Hepatocyte (in vitro differentiated cells): Measurements from ENCODE around the gene ARID4B. TPM values are rescaled to one million over a fixed set of nuclear protein-coding genes. Genes with fewer than 3 reads are reported as not detected.

Source experiments
- DNase-seq: peaks from one replicate; pipeline ENCODE4 v3.0.0-alpha.2; 2016; ENCODE audit warnings: low spot score
- H2AFZ ChIP-seq: fragments of 200-600 bp; sonication (generic); 2 replicates; pipeline ENCODE4 v1.6.0; 2016; ENCODE audit warnings: antibody characterized with exemption, mild to moderate bottlenecking
- H3K27ac ChIP-seq: fragments of 200-600 bp; sonication (generic); 2 replicates; pipeline ENCODE4 v1.5.1; 2016; ENCODE audit warnings: mild to moderate bottlenecking
- H3K27me3 ChIP-seq: fragments of 200-600 bp; sonication (generic); 2 replicates; pipeline ENCODE4 v1.6.1; 2016
- H3K36me3 ChIP-seq: fragments of 200-600 bp; sonication (generic); replicated peaks from 2 replicates; pipeline ENCODE4 v1.5.1; 2016; ENCODE audit warnings: low read depth; ENCODE audit not compliant: insufficient read depth
- H3K4me1 ChIP-seq: fragments of 200-600 bp; sonication (generic); 2 replicates; pipeline ENCODE4 v1.5.1; 2016; ENCODE audit warnings: mild to moderate bottlenecking, moderate library complexity; ENCODE audit not compliant: insufficient read depth
- H3K4me2 ChIP-seq: fragments of 200-600 bp; sonication (generic); 2 replicates; pipeline ENCODE4 v1.6.0; 2016
- H3K4me3 ChIP-seq: fragments of 200-600 bp; sonication (generic); 2 replicates; pipeline ENCODE4 v1.5.1; 2016; ENCODE audit warnings: mild to moderate bottlenecking
- H3K79me2 ChIP-seq: fragments of 200-600 bp; sonication (generic); 2 replicates; pipeline ENCODE4 v1.6.0; 2017; ENCODE audit warnings: mild to moderate bottlenecking
- H3K9me2 ChIP-seq: fragments of 200-600 bp; sonication (generic); replicated peaks from 2 replicates; pipeline ENCODE4 v1.6.0; 2017; ENCODE audit warnings: mild to moderate bottlenecking; ENCODE audit not compliant: insufficient read depth
- H3K9me3 ChIP-seq: fragments of 200-600 bp; sonication (generic); 2 replicates; pipeline ENCODE4 v1.5.1; 2016; ENCODE audit warnings: low read depth, mild to moderate bottlenecking
- H4K20me1 ChIP-seq: fragments of 200-600 bp; sonication (generic); 2 replicates; pipeline ENCODE4 v1.6.0; 2016; ENCODE audit warnings: mild to moderate bottlenecking; ENCODE audit not compliant: insufficient read depth, poor library complexity, severe bottlenecking
- EZH2 ChIP-seq: fragments of 200-600 bp; sonication (generic); IDR thresholded peaks from 2 replicates; pipeline ENCODE4 v1.6.1; 2016; ENCODE audit warnings: antibody characterized with exemption, mild to moderate bottlenecking, borderline replicate concordance
- EZH2phosphoT487 ChIP-seq: fragments of 200-600 bp; sonication (generic); IDR thresholded peaks from one replicate; pipeline ENCODE4 v1.6.1; 2018; ENCODE audit warnings: antibody characterized with exemption, mild to moderate bottlenecking, low read depth, moderate library complexity; ENCODE audit not compliant: unreplicated experiment, severe bottlenecking
- WGBS: methylation state at CpG from one replicate; pipeline ENCODE4 v1.1.6; 2016; ENCODE audit warnings: low lambda C conversion rate; ENCODE audit errors: missing lambda C conversion rate; 5-methylcytosine and 5-hydroxymethylcytosine counted together
- polyA plus RNA-seq: library from polyadenylated mRNA; unstranded; fragments of >200 nt; fragmentation: Nextera tagmentation; extraction: Ambion mirVana; gene quantifications from 2 replicates; pipeline ENCODE4 v1.2.1, GENCODE V29; 2016
- total RNA-seq: library from RNA; depleted of rRNA; stranded (reverse); fragments of >200 nt; gene quantifications from 2 replicates; pipeline ENCODE4 v1.2.3, GENCODE V29; 2014
- TF ChIP-seq, protein P1 (sequence below): fragments of 200-600 bp; sonication (generic); IDR thresholded peaks from 2 replicates; pipeline ENCODE4 v1.5.1; 2016; ENCODE audit warnings: antibody characterized with exemption, mild to moderate bottlenecking; ENCODE audit not compliant: poor library complexity

The ARID4B gene
- total and polyA plus RNA-seq, 2 experiments from 2014 or later: 29.4 to 35.0 TPM

DNA sequence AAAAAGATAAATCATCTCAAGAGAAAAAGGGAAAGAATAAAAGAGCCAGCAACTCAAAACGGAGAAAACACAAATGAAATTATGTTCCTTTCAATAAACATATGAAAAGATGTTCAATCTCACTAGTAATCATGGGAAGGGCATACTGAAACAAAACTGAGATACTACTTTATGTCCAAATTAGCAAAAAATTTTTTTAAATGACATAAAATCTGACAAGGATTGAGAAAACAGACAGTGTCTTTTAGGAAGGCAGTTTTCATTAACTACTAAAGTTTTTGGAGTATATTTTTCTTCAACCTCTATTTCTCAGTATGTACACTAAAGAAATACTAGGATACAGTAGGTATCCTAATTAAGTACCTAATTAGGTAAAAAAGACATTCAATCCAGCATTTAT, 73.3 kb downstream of the ARID4B start:
- no peak overlapping the region for H3K4me2 ChIP-seq
- H3K4me1 ChIP-seq: no peaks in the 10 kb centered on the region
- no peaks in the 10 kb centered on the region for H3K36me3 ChIP-seq
- no peak overlapping the region for H3K4me3 ChIP-seq
- peaks cover 69% of the 10 kb centered on the region for H3K79me2 ChIP-seq
- H3K27me3 ChIP-seq: no peaks in the 10 kb centered on the region
- no peak for DNase-seq
- H4K20me1 ChIP-seq: peaks cover 5% of the 10 kb centered on the region
- H3K27ac ChIP-seq: no peak overlapping the region
- no peaks in the 10 kb centered on the region for H3K9me3 ChIP-seq
- 82% methylated on average over 1 of the region's 1 CpG for WGBS
- H3K9me2 ChIP-seq: no peaks in the 10 kb centered on the region
- H2AFZ ChIP-seq: no peak overlapping the region
- TF ChIP-seq EZH2phosphoT487 (no peak), EZH2 (no peak)
- TF ChIP-seq, protein P1, sequence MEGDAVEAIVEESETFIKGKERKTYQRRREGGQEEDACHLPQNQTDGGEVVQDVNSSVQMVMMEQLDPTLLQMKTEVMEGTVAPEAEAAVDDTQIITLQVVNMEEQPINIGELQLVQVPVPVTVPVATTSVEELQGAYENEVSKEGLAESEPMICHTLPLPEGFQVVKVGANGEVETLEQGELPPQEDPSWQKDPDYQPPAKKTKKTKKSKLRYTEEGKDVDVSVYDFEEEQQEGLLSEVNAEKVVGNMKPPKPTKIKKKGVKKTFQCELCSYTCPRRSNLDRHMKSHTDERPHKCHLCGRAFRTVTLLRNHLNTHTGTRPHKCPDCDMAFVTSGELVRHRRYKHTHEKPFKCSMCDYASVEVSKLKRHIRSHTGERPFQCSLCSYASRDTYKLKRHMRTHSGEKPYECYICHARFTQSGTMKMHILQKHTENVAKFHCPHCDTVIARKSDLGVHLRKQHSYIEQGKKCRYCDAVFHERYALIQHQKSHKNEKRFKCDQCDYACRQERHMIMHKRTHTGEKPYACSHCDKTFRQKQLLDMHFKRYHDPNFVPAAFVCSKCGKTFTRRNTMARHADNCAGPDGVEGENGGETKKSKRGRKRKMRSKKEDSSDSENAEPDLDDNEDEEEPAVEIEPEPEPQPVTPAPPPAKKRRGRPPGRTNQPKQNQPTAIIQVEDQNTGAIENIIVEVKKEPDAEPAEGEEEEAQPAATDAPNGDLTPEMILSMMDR: no peak

DNA sequence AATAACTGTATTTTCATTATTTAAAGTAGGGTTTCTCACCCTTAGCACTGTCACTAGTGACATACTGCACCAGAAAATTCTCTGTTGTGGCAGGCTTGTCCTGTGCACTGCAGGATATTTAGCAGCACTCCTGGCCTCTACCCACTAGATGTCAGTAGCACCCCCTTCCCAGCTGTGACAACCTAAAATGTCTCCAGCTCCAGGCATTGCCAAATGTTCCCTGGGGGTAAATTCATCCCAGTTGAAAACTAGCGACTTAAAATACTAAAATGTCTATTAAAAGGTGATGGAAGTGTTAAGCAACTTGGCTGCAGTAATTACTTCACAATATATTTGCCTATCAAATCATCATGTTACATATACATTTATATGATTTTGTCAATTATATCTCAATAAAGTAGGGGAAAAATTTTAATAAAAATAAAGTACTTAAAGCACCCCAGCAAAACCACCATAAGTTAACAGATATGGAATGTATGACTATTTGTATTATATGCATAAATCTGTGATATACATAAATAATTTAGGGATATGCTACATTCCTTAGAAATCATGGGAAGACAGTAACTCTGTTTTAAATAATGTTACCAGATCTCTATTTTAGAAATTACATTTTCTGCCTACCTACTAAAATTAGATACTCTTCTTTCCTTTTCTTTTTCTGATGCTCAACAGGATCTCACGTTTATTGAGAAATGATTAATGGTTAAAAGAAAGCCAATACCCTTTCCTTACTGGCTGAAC, 74.6 kb downstream of the ARID4B start:
- H3K79me2 ChIP-seq: peaks cover 68% of the 10 kb centered on the region
- H3K36me3 ChIP-seq: no peaks in the 10 kb centered on the region
- H3K4me3 ChIP-seq: no peak overlapping the region
- H4K20me1 ChIP-seq: no peaks in the 10 kb centered on the region
- TF ChIP-seq EZH2phosphoT487: no peak
- TF ChIP-seq, protein P1: peak; percentile 86
- TF ChIP-seq EZH2: no peak
- no peak overlapping the region for H3K27ac ChIP-seq
- H3K9me3 ChIP-seq: no peaks in the 10 kb centered on the region
- DNase-seq: peak; percentile 75
- H3K4me2 ChIP-seq: no peak overlapping the region
- H2AFZ ChIP-seq: no peak overlapping the region
- 44% methylated on average over 2 of the region's 2 CpGs for WGBS
- no peaks in the 10 kb centered on the region for H3K27me3 ChIP-seq
- H3K4me1 ChIP-seq: no peaks in the 10 kb centered on the region
- no peaks in the 10 kb centered on the region for H3K9me2 ChIP-seq

DNA sequence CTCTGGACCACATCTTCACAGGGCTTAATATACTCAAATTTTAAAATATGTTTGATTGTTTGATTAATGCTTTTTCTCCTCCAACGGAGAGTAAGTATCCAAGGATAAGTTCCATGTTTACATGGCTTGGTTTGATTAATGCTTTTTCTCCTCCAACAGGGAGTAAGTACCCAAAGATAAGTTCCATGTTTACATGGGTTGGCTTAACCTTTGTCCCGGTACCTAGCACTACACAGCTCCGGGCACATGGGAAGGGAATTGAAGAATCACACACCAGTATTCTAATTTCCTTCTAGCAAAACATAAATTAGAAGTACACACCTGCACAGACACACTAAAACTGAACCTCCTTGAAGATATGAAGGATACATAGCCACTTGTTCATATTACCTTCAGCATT, 77.5 kb downstream of the ARID4B start:
- no peaks in the 10 kb centered on the region for H3K27me3 ChIP-seq
- no peak overlapping the region for H3K4me3 ChIP-seq
- peaks cover 63% of the 10 kb centered on the region for H3K79me2 ChIP-seq
- H4K20me1 ChIP-seq: no peaks in the 10 kb centered on the region
- DNase-seq: peak; percentile 8
- no peak for TF ChIP-seq EZH2
- TF ChIP-seq, protein P1: no peak
- no peak for TF ChIP-seq EZH2phosphoT487
- H3K9me2 ChIP-seq: no peaks in the 10 kb centered on the region
- H3K4me1 ChIP-seq: no peaks in the 10 kb centered on the region
- peak overlapping the region; percentile 30 for H3K27ac ChIP-seq
- no peaks in the 10 kb centered on the region for H3K9me3 ChIP-seq
- no peak overlapping the region for H2AFZ ChIP-seq
- H3K4me2 ChIP-seq: peak overlapping the region; percentile 18
- H3K36me3 ChIP-seq: no peaks in the 10 kb centered on the region
- 57% methylated on average over 3 of the region's 3 CpGs for WGBS
